ENCODE data around the gene TLCD2. TPM values are rescaled to one million over a fixed set of nuclear protein-coding genes. Genes with fewer than 3 reads are reported as not detected.
A peak's percentile ranks its signal among the peaks of the same experiment; 100 is the strongest.

Gene TLCD2, protein sequence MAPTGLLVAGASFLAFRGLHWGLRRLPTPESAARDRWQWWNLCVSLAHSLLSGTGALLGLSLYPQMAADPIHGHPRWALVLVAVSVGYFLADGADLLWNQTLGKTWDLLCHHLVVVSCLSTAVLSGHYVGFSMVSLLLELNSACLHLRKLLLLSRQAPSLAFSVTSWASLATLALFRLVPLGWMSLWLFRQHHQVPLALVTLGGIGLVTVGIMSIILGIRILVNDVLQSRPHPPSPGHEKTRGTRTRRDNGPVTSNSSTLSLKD
- polyA plus RNA-seq (2013, experiment 1 of 2) = 0.52 TPM
- 0.50 TPM for polyA plus RNA-seq (2013, experiment 2 of 2)

- Histone ChIP-seq H3K18ac (ENCODE audit: low read length) (peak within 1 kb of the TSS; percentile 75), H2BK15ac (replicated peaks; ENCODE audit: low read depth) (no peak within 1 kb of the TSS), H3K4me3 (ENCODE audit: low read length) (peak within 1 kb of the TSS; percentile 46), H3K79me1 (ENCODE audit: low read length) (peaks cover 5% of the 10 kb centered on the region), H3K4me1 (ENCODE audit: control insufficient read depth, low read depth, low read length) (no peaks in the 10 kb centered on the region), H3K27ac (ENCODE audit: low read depth, low read length) (no peak within 1 kb of the TSS), H4K8ac (ENCODE audit: low read depth, low read length) (no peak within 1 kb of the TSS), H2BK5ac (ENCODE audit: low read length) (no peak within 1 kb of the TSS), H3K56ac (ENCODE audit: low read length) (peak within 1 kb of the TSS; percentile 89), H3K4me2 (ENCODE audit: low read length) (peak within 1 kb of the TSS; percentile 63), H3K9ac (ENCODE audit: low read length) (peak within 1 kb of the TSS; percentile 77), H2BK120ac (ENCODE audit: low read depth, low read length) (no peak within 1 kb of the TSS), H3K4ac (ENCODE audit: low read depth, low read length) (no peak within 1 kb of the TSS), H3K79me2 (ENCODE audit: control insufficient read depth, insufficient read depth, low read length) (peaks cover 2% of the 10 kb centered on the region), H3K23ac (ENCODE audit: low read length) (no peak within 1 kb of the TSS), H2AK5ac (ENCODE audit: low read length) (no peak within 1 kb of the TSS), H4K5ac (ENCODE audit: low read length) (no peak within 1 kb of the TSS), H3K27me3 (ENCODE audit: insufficient read depth, low read length, poor library complexity) (no peaks in the 10 kb centered on the region), H3K36me3 (ENCODE audit: control insufficient read depth, insufficient read depth, low read length) (no peaks in the 10 kb centered on the region)
- DNase-seq = peak; percentile 59
- no CpG with 5 or more reads among the region's 83 CpGs for WGBS (ENCODE audit: extremely low coverage, insufficient coverage, low lambda C conversion rate)
Observed at GRCh38 chr17:1709971-1710806, at the start of gene TLCD2. TSS of gene TLCD2 (minus strand) at chr17:1710377. CDS start at chr17:1710242, 135 bp downstream.

DNA sequence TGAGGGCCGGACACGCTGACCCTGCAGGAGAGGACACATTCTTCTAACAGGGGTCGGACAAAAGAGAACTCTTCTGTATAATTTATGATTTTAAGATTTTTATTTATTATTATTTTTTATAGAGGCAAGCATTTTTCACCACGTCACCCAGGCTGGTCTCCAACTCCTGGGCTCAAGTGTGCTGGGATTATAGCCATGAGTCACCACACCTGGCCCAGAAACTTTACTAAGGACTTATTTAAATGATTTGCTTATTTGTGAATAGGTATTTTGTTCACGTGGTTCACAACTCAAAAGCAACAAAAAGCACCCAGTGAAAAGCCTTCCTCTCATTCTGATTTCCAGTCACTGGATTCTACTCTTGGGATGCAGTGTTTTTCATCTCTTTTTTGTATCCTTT is 49.4 kb upstream of the TLCD2 start:
- no CpG with 5 or more reads among the region's 5 CpGs for WGBS (ENCODE audit: extremely low coverage, insufficient coverage, low lambda C conversion rate)
- H2AK5ac ChIP-seq (ENCODE audit: low read length) = no peak overlapping the region
- H3K4ac ChIP-seq (ENCODE audit: low read depth, low read length) = no peak overlapping the region
- H3K18ac ChIP-seq (ENCODE audit: low read length) = no peak overlapping the region
- no peaks in the 10 kb centered on the region for H3K36me3 ChIP-seq (ENCODE audit: control insufficient read depth, insufficient read depth, low read length)
- H3K79me2 ChIP-seq (ENCODE audit: control insufficient read depth, insufficient read depth, low read length) = no peaks in the 10 kb centered on the region
- no peak overlapping the region for H3K27ac ChIP-seq (ENCODE audit: low read depth, low read length)
- H4K5ac ChIP-seq (ENCODE audit: low read length) = no peak overlapping the region
- no peak overlapping the region for H2BK15ac ChIP-seq (replicated peaks; ENCODE audit: low read depth)
- no peak overlapping the region for H2BK120ac ChIP-seq (ENCODE audit: low read depth, low read length)
- H3K9ac ChIP-seq (ENCODE audit: low read length) = no peak overlapping the region
- no peaks in the 10 kb centered on the region for H3K27me3 ChIP-seq (ENCODE audit: insufficient read depth, low read length, poor library complexity)
- H3K56ac ChIP-seq (ENCODE audit: low read length) = no peak overlapping the region
- H2BK5ac ChIP-seq (ENCODE audit: low read length) = no peak overlapping the region
- no peak overlapping the region for H3K4me3 ChIP-seq (ENCODE audit: low read length)
- H3K4me2 ChIP-seq (ENCODE audit: low read length) = no peak overlapping the region
- no peak overlapping the region for H3K23ac ChIP-seq (ENCODE audit: low read length)
- no peak overlapping the region for H4K8ac ChIP-seq (ENCODE audit: low read depth, low read length)
- no peaks in the 10 kb centered on the region for H3K79me1 ChIP-seq (ENCODE audit: low read length)
- H3K4me1 ChIP-seq (ENCODE audit: control insufficient read depth, low read depth, low read length) = peaks cover 4% of the 10 kb centered on the region
- no peak for DNase-seq

- WGBS (ENCODE audit: extremely low coverage, insufficient coverage, low lambda C conversion rate) = no CpG with 5 or more reads among the region's 15 CpGs
- H3K4me3 ChIP-seq (ENCODE audit: low read length) = no peak overlapping the region
- no peak overlapping the region for H4K8ac ChIP-seq (ENCODE audit: low read depth, low read length)
- H3K36me3 ChIP-seq (ENCODE audit: control insufficient read depth, insufficient read depth, low read length) = no peaks in the 10 kb centered on the region
- H3K4me1 ChIP-seq (ENCODE audit: control insufficient read depth, low read depth, low read length) = peaks cover 4% of the 10 kb centered on the region
- H3K79me2 ChIP-seq (ENCODE audit: control insufficient read depth, insufficient read depth, low read length) = no peaks in the 10 kb centered on the region
- H3K4ac ChIP-seq (ENCODE audit: low read depth, low read length) = no peak overlapping the region
- H2BK15ac ChIP-seq (replicated peaks; ENCODE audit: low read depth) = no peak overlapping the region
- no peak overlapping the region for H2BK5ac ChIP-seq (ENCODE audit: low read length)
- no peak overlapping the region for H2BK120ac ChIP-seq (ENCODE audit: low read depth, low read length)
- H3K79me1 ChIP-seq (ENCODE audit: low read length) = no peaks in the 10 kb centered on the region
- no peaks in the 10 kb centered on the region for H3K27me3 ChIP-seq (ENCODE audit: insufficient read depth, low read length, poor library complexity)
- H4K5ac ChIP-seq (ENCODE audit: low read length) = no peak overlapping the region
- no peak overlapping the region for H3K9ac ChIP-seq (ENCODE audit: low read length)
- H3K4me2 ChIP-seq (ENCODE audit: low read length) = no peak overlapping the region
- no peak overlapping the region for H2AK5ac ChIP-seq (ENCODE audit: low read length)
- no peak for DNase-seq
- no peak overlapping the region for H3K27ac ChIP-seq (ENCODE audit: low read depth, low read length)
- no peak overlapping the region for H3K18ac ChIP-seq (ENCODE audit: low read length)
- H3K23ac ChIP-seq (ENCODE audit: low read length) = no peak overlapping the region
- H3K56ac ChIP-seq (ENCODE audit: low read length) = no peak overlapping the region
Observed at GRCh38 chr17:1758807-1759206, 48.6 kb upstream of the TLCD2 start.

DNA sequence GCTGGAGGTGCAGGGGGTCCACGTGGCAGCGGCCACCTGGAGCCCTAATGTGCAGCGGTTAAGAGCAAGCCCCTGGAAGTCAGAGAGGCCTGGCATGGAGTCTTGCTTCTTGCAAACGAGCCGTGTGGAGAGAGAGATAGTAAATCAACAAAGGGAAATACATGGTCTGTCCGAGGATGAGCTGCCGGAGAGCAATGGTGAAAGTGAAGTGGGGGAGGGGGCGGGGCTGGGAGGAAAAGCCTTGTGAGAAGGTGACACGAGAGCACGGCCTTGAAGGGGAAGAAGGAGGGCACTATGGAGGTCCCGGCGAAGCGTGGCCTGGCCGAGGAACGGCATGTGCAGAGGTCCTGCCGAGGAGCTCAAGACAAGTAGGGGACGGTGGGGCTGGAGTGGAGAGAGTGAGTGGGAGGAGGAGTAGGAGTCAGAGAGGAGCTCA is 45.7 kb upstream of the TLCD2 start:
- no peak overlapping the region for H3K4ac ChIP-seq (ENCODE audit: low read depth, low read length)
- peak; percentile 27 for DNase-seq
- no peak overlapping the region for H2AK5ac ChIP-seq (ENCODE audit: low read length)
- H3K27ac ChIP-seq (ENCODE audit: low read depth, low read length) = no peak overlapping the region
- no peak overlapping the region for H4K5ac ChIP-seq (ENCODE audit: low read length)
- H3K36me3 ChIP-seq (ENCODE audit: control insufficient read depth, insufficient read depth, low read length) = no peaks in the 10 kb centered on the region
- H3K4me3 ChIP-seq (ENCODE audit: low read length) = no peak overlapping the region
- H3K23ac ChIP-seq (ENCODE audit: low read length) = no peak overlapping the region
- H4K8ac ChIP-seq (ENCODE audit: low read depth, low read length) = no peak overlapping the region
- H3K27me3 ChIP-seq (ENCODE audit: insufficient read depth, low read length, poor library complexity) = no peaks in the 10 kb centered on the region
- no peak overlapping the region for H2BK120ac ChIP-seq (ENCODE audit: low read depth, low read length)
- no peak overlapping the region for H3K18ac ChIP-seq (ENCODE audit: low read length)
- H3K79me2 ChIP-seq (ENCODE audit: control insufficient read depth, insufficient read depth, low read length) = no peaks in the 10 kb centered on the region
- no CpG with 5 or more reads among the region's 17 CpGs for WGBS (ENCODE audit: extremely low coverage, insufficient coverage, low lambda C conversion rate)
- H2BK5ac ChIP-seq (ENCODE audit: low read length) = no peak overlapping the region
- peak overlapping the region; percentile 5 for H3K56ac ChIP-seq (ENCODE audit: low read length)
- H3K79me1 ChIP-seq (ENCODE audit: low read length) = no peaks in the 10 kb centered on the region
- H3K9ac ChIP-seq (ENCODE audit: low read length) = no peak overlapping the region
- no peaks in the 10 kb centered on the region for H3K4me1 ChIP-seq (ENCODE audit: control insufficient read depth, low read depth, low read length)
- no peak overlapping the region for H3K4me2 ChIP-seq (ENCODE audit: low read length)
- no peak overlapping the region for H2BK15ac ChIP-seq (replicated peaks; ENCODE audit: low read depth)

GRCh38 chr17:1755252-1755826 is 45.2 kb upstream of the TLCD2 start:
- H3K18ac ChIP-seq (ENCODE audit: low read length) = no peak overlapping the region
- H3K27me3 ChIP-seq (ENCODE audit: insufficient read depth, low read length, poor library complexity) = no peaks in the 10 kb centered on the region
- H3K23ac ChIP-seq (ENCODE audit: low read length) = no peak overlapping the region
- H4K5ac ChIP-seq (ENCODE audit: low read length) = no peak overlapping the region
- H3K9ac ChIP-seq (ENCODE audit: low read length) = no peak overlapping the region
- no CpG with 5 or more reads among the region's 20 CpGs for WGBS (ENCODE audit: extremely low coverage, insufficient coverage, low lambda C conversion rate)
- no peaks in the 10 kb centered on the region for H3K36me3 ChIP-seq (ENCODE audit: control insufficient read depth, insufficient read depth, low read length)
- H3K56ac ChIP-seq (ENCODE audit: low read length) = no peak overlapping the region
- no peak overlapping the region for H4K8ac ChIP-seq (ENCODE audit: low read depth, low read length)
- no peaks in the 10 kb centered on the region for H3K79me2 ChIP-seq (ENCODE audit: control insufficient read depth, insufficient read depth, low read length)
- no peak overlapping the region for H3K27ac ChIP-seq (ENCODE audit: low read depth, low read length)
- DNase-seq = no peak
- H3K4me3 ChIP-seq (ENCODE audit: low read length) = no peak overlapping the region
- H3K4me2 ChIP-seq (ENCODE audit: low read length) = no peak overlapping the region
- H2BK5ac ChIP-seq (ENCODE audit: low read length) = no peak overlapping the region
- H2AK5ac ChIP-seq (ENCODE audit: low read length) = no peak overlapping the region
- no peak overlapping the region for H2BK120ac ChIP-seq (ENCODE audit: low read depth, low read length)
- H3K4ac ChIP-seq (ENCODE audit: low read depth, low read length) = no peak overlapping the region
- H3K79me1 ChIP-seq (ENCODE audit: low read length) = no peaks in the 10 kb centered on the region
- H2BK15ac ChIP-seq (replicated peaks; ENCODE audit: low read depth) = no peak overlapping the region
- H3K4me1 ChIP-seq (ENCODE audit: control insufficient read depth, low read depth, low read length) = no peaks in the 10 kb centered on the region

All from mesendoderm (in vitro differentiated cells).